Mesendoderm (in vitro differentiated cells): Measurements from ENCODE around the gene KIAA1210.

ENCODE experiments used
- DNase-seq: peaks from one replicate; pipeline ENCODE4 v3.0.0; 2013
- H2AK5ac ChIP-seq: 2 replicates; pipeline ENCODE4 v1.6.1; 2013; ENCODE audit warnings: low read length, inconsistent platforms
- H2BK120ac ChIP-seq: 2 replicates; pipeline ENCODE4 v1.6.1; 2013; ENCODE audit warnings: low read depth, mild to moderate bottlenecking, low read length, moderate library complexity, mixed read lengths
- H2BK15ac ChIP-seq: replicated peaks from 2 replicates; pipeline ENCODE4 v1.6.1; 2013; ENCODE audit warnings: low read depth, mild to moderate bottlenecking, moderate library complexity
- H2BK5ac ChIP-seq: 2 replicates; pipeline ENCODE4 v1.6.1; 2013; ENCODE audit warnings: low read length, inconsistent platforms
- H3K18ac ChIP-seq: 2 replicates; pipeline ENCODE4 v1.6.1; 2013; ENCODE audit warnings: mild to moderate bottlenecking, low read length, mixed read lengths
- H3K23ac ChIP-seq: one replicate; pipeline ENCODE4 v1.6.1; 2013; ENCODE audit warnings: low read length
- H3K27ac ChIP-seq: 2 replicates; pipeline ENCODE4 v1.5.1; 2013; ENCODE audit warnings: low read depth, mild to moderate bottlenecking, inconsistent platforms, low read length, moderate library complexity
- H3K27me3 ChIP-seq: 2 replicates; pipeline ENCODE4 v1.6.1; 2013; ENCODE audit warnings: low read length, control low read depth, mild to moderate bottlenecking, inconsistent platforms; ENCODE audit not compliant: insufficient read depth, poor library complexity
- H3K36me3 ChIP-seq: 2 replicates; pipeline ENCODE4 v1.6.1; 2013; ENCODE audit warnings: low read length, inconsistent platforms; ENCODE audit not compliant: control insufficient read depth, insufficient read depth
- H3K4ac ChIP-seq: one replicate; pipeline ENCODE4 v1.6.1; 2013; ENCODE audit warnings: low read depth, mild to moderate bottlenecking, low read length, moderate library complexity
- H3K4me1 ChIP-seq: 2 replicates; pipeline ENCODE4 v1.6.1; 2013; ENCODE audit warnings: low read depth, low read length, inconsistent platforms; ENCODE audit not compliant: control insufficient read depth
- H3K4me2 ChIP-seq: 2 replicates; pipeline ENCODE4 v1.6.1; 2013; ENCODE audit warnings: low read length
- H3K4me3 ChIP-seq: 2 replicates; pipeline ENCODE4 v1.5.1; 2013; ENCODE audit warnings: mild to moderate bottlenecking, low read length
- H3K56ac ChIP-seq: one replicate; pipeline ENCODE4 v1.6.1; 2013; ENCODE audit warnings: low read length
- H3K79me1 ChIP-seq: 2 replicates; pipeline ENCODE4 v1.6.1; 2013; ENCODE audit warnings: low read length, inconsistent platforms
- H3K79me2 ChIP-seq: 2 replicates; pipeline ENCODE4 v1.6.1; 2013; ENCODE audit warnings: mild to moderate bottlenecking, low read length; ENCODE audit not compliant: control insufficient read depth, insufficient read depth
- H3K9ac ChIP-seq: 2 replicates; pipeline ENCODE4 v1.6.1; 2013; ENCODE audit warnings: low read length, inconsistent platforms
- H4K5ac ChIP-seq: one replicate; pipeline ENCODE4 v1.6.1; 2013; ENCODE audit warnings: low read length
- H4K8ac ChIP-seq: one replicate; pipeline ENCODE4 v1.6.1; 2013; ENCODE audit warnings: low read depth, mild to moderate bottlenecking, control low read depth, low read length, moderate library complexity
- WGBS: extraction: QIAGEN DNeasy Blood & Tissue Kit; methylation state at CpG from one replicate; pipeline ENCODE4 v1.1.7; 2013; ENCODE audit warnings: low lambda C conversion rate, missing lambda C conversion rate; ENCODE audit not compliant: insufficient coverage; ENCODE audit errors: extremely low coverage; 5-methylcytosine and 5-hydroxymethylcytosine counted together

The KIAA1210 gene

GRCh38 chrX:119028733-119029330 lies 98.8 kb downstream of the KIAA1210 start:
- H3K18ac ChIP-seq, result no peak overlapping the region
- no peak overlapping the region for H3K9ac ChIP-seq
- H3K4ac ChIP-seq, result no peak overlapping the region
- no peak overlapping the region for H4K8ac ChIP-seq
- no peaks in the 10 kb centered on the region for H3K79me1 ChIP-seq
- H4K5ac ChIP-seq, result no peak overlapping the region
- H3K36me3 ChIP-seq, result no peaks in the 10 kb centered on the region
- H3K79me2 ChIP-seq, result no peaks in the 10 kb centered on the region
- no peak overlapping the region for H3K23ac ChIP-seq
- H2BK120ac ChIP-seq, result no peak overlapping the region
- no peak overlapping the region for H3K4me2 ChIP-seq
- no peaks in the 10 kb centered on the region for H3K4me1 ChIP-seq
- no CpG with 5 or more reads among the region's 1 CpG for WGBS
- no peak overlapping the region for H3K27ac ChIP-seq
- DNase-seq, result no peak
- no peak overlapping the region for H2AK5ac ChIP-seq
- no peak overlapping the region for H2BK5ac ChIP-seq
- no peak overlapping the region for H3K56ac ChIP-seq
- H2BK15ac ChIP-seq, result no peak overlapping the region
- H3K27me3 ChIP-seq, result no peaks in the 10 kb centered on the region
- no peak overlapping the region for H3K4me3 ChIP-seq
